ENCODE measurements around the gene ASTL.

- TF ChIP-seq, protein P1, sequence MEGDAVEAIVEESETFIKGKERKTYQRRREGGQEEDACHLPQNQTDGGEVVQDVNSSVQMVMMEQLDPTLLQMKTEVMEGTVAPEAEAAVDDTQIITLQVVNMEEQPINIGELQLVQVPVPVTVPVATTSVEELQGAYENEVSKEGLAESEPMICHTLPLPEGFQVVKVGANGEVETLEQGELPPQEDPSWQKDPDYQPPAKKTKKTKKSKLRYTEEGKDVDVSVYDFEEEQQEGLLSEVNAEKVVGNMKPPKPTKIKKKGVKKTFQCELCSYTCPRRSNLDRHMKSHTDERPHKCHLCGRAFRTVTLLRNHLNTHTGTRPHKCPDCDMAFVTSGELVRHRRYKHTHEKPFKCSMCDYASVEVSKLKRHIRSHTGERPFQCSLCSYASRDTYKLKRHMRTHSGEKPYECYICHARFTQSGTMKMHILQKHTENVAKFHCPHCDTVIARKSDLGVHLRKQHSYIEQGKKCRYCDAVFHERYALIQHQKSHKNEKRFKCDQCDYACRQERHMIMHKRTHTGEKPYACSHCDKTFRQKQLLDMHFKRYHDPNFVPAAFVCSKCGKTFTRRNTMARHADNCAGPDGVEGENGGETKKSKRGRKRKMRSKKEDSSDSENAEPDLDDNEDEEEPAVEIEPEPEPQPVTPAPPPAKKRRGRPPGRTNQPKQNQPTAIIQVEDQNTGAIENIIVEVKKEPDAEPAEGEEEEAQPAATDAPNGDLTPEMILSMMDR (IDR thresholded peaks at IDR 0.05; ENCODE audit: low read depth, low read length, missing input control) = no peak
- TF ChIP-seq GABPA (IDR thresholded peaks at IDR 0.05 in 1 of 2, conservative IDR thresholded peaks at IDR 0.05 in 1 of 2) = no peak
- TF ChIP-seq FOXA1 (IDR thresholded peaks at IDR 0.05) = no peak
- no peak for TF ChIP-seq YY1 (IDR thresholded peaks at IDR 0.05)
- no peak for TF ChIP-seq MAX (IDR thresholded peaks at IDR 0.05)
- no peak for TF ChIP-seq RXRA (IDR thresholded peaks at IDR 0.05)
- no peak for TF ChIP-seq REST (IDR thresholded peaks at IDR 0.05)
- TF ChIP-seq FOXA2 (IDR thresholded peaks at IDR 0.05) = no peak
- no peak for TF ChIP-seq JUND (IDR thresholded peaks at IDR 0.05)
- TF ChIP-seq RAD21 (IDR thresholded peaks at IDR 0.05) = no peak
- no peak for TF ChIP-seq TAF1 (conservative IDR thresholded peaks at IDR 0.05)
- TF ChIP-seq, protein P2, sequence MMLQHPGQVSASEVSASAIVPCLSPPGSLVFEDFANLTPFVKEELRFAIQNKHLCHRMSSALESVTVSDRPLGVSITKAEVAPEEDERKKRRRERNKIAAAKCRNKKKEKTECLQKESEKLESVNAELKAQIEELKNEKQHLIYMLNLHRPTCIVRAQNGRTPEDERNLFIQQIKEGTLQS (IDR thresholded peaks at IDR 0.05) = no peak
- TF ChIP-seq HNF4A (conservative IDR thresholded peaks at IDR 0.05) = no peak
These were observed 7.5 kb upstream of the ASTL start for GRCh38 chr2:96145848-96146152.

Measured in liver (tissue), 3 donors.